PC-9 (cell line): Measurements from ENCODE around the gene SSBP4. TPM values are rescaled to one million over a fixed set of nuclear protein-coding genes. Genes with fewer than 3 reads are reported as not detected.
A peak's percentile ranks its signal among the peaks of the same experiment; 100 is the strongest.

Experiments used
- BruUV-seq: library from RNA; stranded (reverse); fragments of 400-500 nt; replicated peaks from 2 replicates; lab custom pipeline; 2021; lab: Mats Ljungman, UMichigan
- CTCF ChIA-PET: fragments of 300-600 bp; sonication (Branson Sonifier 250); formaldehyde crosslinking; loops from one replicate; lab custom pipeline; 2022; ENCODE audit warnings: antibody characterized with exemption; lab: Charles Lee
- POLR2A ChIA-PET: fragments of 300-600 bp; sonication (Branson Sonifier 250); formaldehyde crosslinking; loops from one replicate; lab custom pipeline; 2022; ENCODE audit warnings: antibody characterized with exemption; ENCODE audit not compliant: unreplicated experiment; lab: Charles Lee
- DNase-seq, 2 experiments: peaks; one replicate each; pipeline versions ENCODE4 v3.0.0 to v3.0.0-alpha.2; 2015 to 2022; ENCODE audit warnings: mixed read lengths in 1 of 2
- H2AFZ ChIP-seq: fragments of 200-600 bp; sonication (generic); 2 replicates; pipeline ENCODE4 v1.8.1; 2017; ENCODE audit warnings: antibody characterized with exemption
- H3F3A ChIP-seq: fragments of 200-600 bp; sonication (generic); 2 replicates; pipeline ENCODE4 v1.8.1; 2017; ENCODE audit warnings: antibody characterized with exemption, mild to moderate bottlenecking, low read depth; ENCODE audit not compliant: insufficient read depth
- H3K27ac ChIP-seq: fragments of 200-600 bp; sonication (generic); 2 replicates; pipeline ENCODE4 v1.6.1; 2016; ENCODE audit warnings: mixed run types
- H3K27me3 ChIP-seq: fragments of 200-600 bp; sonication (generic); 2 replicates; pipeline ENCODE4 v1.6.1; 2016; ENCODE audit warnings: low read depth, mixed run types; ENCODE audit not compliant: insufficient read depth
- H3K36me3 ChIP-seq: fragments of 200-600 bp; sonication (generic); 2 replicates; pipeline ENCODE4 v1.6.1; 2016; ENCODE audit warnings: low read depth, mixed run types
- H3K4me1 ChIP-seq: fragments of 200-600 bp; sonication (generic); replicated peaks from 2 replicates; pipeline ENCODE4 v1.6.1; 2016; ENCODE audit warnings: mixed run types; ENCODE audit not compliant: insufficient read depth
- H3K4me2 ChIP-seq: fragments of 200-600 bp; sonication (generic); 2 replicates; pipeline ENCODE4 v1.6.1; 2017; ENCODE audit warnings: mixed run types
- H3K4me3 ChIP-seq: fragments of 200-600 bp; sonication (generic); 2 replicates; pipeline ENCODE4 v1.6.1; 2016; ENCODE audit warnings: mixed run types
- H3K79me2 ChIP-seq: fragments of 200-600 bp; sonication (generic); 2 replicates; pipeline ENCODE4 v1.6.1; 2017; ENCODE audit warnings: low read depth, mixed run types
- H3K9me2 ChIP-seq: fragments of 200-600 bp; sonication (generic); 2 replicates; pipeline ENCODE4 v1.8.1; 2017; ENCODE audit warnings: mild to moderate bottlenecking; ENCODE audit not compliant: insufficient read depth
- H3K9me3 ChIP-seq: fragments of 200-600 bp; sonication (generic); 2 replicates; pipeline ENCODE4 v1.8.1; 2016; ENCODE audit warnings: low read depth; ENCODE audit not compliant: insufficient read depth
- H4K20me1 ChIP-seq: fragments of 200-600 bp; sonication (generic); 2 replicates; pipeline ENCODE4 v1.8.1; 2017; ENCODE audit not compliant: insufficient read depth
- EZH2 ChIP-seq: fragments of 200-600 bp; sonication (generic); IDR thresholded peaks from 2 replicates; pipeline ENCODE4 v1.8.0; 2017; ENCODE audit warnings: antibody characterized with exemption, low read depth
- intact Hi-C: fragments of 100-400 bp; cut with micrococcal nuclease; formaldehyde crosslinking; loops from one replicate; pipeline ENCODE4 v1.10.0; 2022; ENCODE audit not compliant: unreplicated experiment
- total RNA-seq: library from RNA; stranded (reverse); gene quantifications from 2 replicates; pipeline ENCODE4 v1.2.3, GENCODE V29; 2021
- TF ChIP-seq, protein P1 (sequence below): fragments of 200-600 bp; sonication (generic); conservative IDR thresholded peaks from 2 replicates; pipeline ENCODE4 v1.6.1; 2017; ENCODE audit warnings: mixed run types, antibody characterized with exemption, mild to moderate bottlenecking, moderate library complexity

The SSBP4 gene
- total RNA-seq, 1 experiment from 2014 or later = 56.6 TPM

- Histone ChIP-seq H2AFZ (no peak overlapping the region), H3K27ac (no peak overlapping the region), H3K79me2 (peaks cover 32% of the 10 kb centered on the region), H3K4me2 (peak overlapping the region; percentile 98), H3F3A (peaks cover 49% of the 10 kb centered on the region), H3K4me3 (peak overlapping the region; percentile 76), H3K9me2 (no peaks in the 10 kb centered on the region), H4K20me1 (peaks cover 28% of the 10 kb centered on the region), H3K9me3 (no peaks in the 10 kb centered on the region), H3K4me1 (peaks cover 55% of the 10 kb centered on the region), H3K36me3 (no peaks in the 10 kb centered on the region), H3K27me3 (no peaks in the 10 kb centered on the region)
- no peak for DNase-seq
- BruUV-seq = no TSS peak
- intact Hi-C loops = loop anchor here (5.0 to 10.0 kb wide), 2 partner anchors 163 to 411 kb away; partner anchors contain the start of gene ARRDC2
- TF ChIP-seq, protein P1, sequence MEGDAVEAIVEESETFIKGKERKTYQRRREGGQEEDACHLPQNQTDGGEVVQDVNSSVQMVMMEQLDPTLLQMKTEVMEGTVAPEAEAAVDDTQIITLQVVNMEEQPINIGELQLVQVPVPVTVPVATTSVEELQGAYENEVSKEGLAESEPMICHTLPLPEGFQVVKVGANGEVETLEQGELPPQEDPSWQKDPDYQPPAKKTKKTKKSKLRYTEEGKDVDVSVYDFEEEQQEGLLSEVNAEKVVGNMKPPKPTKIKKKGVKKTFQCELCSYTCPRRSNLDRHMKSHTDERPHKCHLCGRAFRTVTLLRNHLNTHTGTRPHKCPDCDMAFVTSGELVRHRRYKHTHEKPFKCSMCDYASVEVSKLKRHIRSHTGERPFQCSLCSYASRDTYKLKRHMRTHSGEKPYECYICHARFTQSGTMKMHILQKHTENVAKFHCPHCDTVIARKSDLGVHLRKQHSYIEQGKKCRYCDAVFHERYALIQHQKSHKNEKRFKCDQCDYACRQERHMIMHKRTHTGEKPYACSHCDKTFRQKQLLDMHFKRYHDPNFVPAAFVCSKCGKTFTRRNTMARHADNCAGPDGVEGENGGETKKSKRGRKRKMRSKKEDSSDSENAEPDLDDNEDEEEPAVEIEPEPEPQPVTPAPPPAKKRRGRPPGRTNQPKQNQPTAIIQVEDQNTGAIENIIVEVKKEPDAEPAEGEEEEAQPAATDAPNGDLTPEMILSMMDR = no peak
- no peak for TF ChIP-seq EZH2
- ChIA-PET POLR2A (interaction anchor here (0.6 to 1.0 kb wide), 2 partner anchors 38 to 194 kb away, joined by 4 to 5 read pairs; no protein-coding TSS in a partner anchor), CTCF (interaction anchor here (0.7 kb wide), 1 partner anchor 272 kb away, joined by 3 read pairs; no protein-coding TSS in a partner anchor)
Measured at GRCh38 chr19:18418029-18418482, 1.1 kb upstream of the SSBP4 start.

DNA sequence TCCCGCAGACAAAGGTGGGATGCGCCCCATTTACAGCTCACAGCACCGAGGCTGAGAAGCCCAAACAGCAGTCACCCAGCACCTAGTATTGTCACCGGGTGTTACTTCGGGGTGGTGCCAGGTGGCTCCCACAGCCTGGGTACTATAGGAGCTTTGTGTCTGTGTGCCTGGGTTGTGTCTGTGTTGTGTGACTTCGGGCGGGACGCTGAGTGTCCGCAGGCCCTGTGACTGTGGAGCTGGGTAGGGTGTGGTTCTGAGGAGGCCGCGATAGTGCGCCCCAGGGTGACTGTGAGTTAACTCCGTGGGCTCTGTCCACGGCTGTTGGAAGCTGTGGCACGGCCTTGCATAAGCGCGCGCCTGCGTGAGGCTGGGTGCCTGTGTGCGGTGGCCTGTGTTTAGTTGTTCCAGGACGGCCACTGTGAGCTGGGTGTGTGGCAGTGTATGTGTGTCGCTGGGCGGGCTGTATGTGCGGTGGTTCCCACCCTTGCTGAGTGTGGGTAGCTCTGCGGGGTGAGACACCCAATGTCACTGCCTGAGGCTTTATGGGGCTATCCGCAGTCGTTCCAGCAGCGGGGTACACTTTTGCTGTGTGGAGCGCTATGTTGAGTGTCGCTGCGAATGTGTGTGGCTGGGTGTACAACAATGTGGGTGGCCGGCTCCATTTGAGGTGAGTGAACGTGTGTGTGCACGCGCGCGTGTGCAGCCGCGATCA is 559 bp upstream of the SSBP4 start:
- Histone ChIP-seq H3K27me3 (no peaks in the 10 kb centered on the region), H3K27ac (no peak overlapping the region), H3K4me2 (peak overlapping the region; percentile 98), H3K36me3 (no peaks in the 10 kb centered on the region), H3F3A (peaks cover 49% of the 10 kb centered on the region), H3K9me3 (no peaks in the 10 kb centered on the region), H3K79me2 (peaks cover 37% of the 10 kb centered on the region), H3K4me3 (peak overlapping the region; percentile 68; the same call in 1 of the 2 replicates), H3K9me2 (no peaks in the 10 kb centered on the region), H3K4me1 (peaks cover 55% of the 10 kb centered on the region), H4K20me1 (peaks cover 33% of the 10 kb centered on the region), H2AFZ (no peak overlapping the region)
- CTCF ChIA-PET = interaction anchor here (0.6 to 0.8 kb wide), 2 partner anchors 53 to 117 kb away, joined by 3 to 6 read pairs; no protein-coding TSS in a partner anchor
- POLR2A ChIA-PET = interaction anchor here (0.5 to 0.6 kb wide), 3 partner anchors 96 to 504 kb away, joined by 3 to 5 read pairs (median 3); partner anchors contain the start of genes JUND and LSM4
- intact Hi-C loops = loop anchor here (5.0 to 10.0 kb wide), 2 partner anchors 164 to 411 kb away; partner anchors contain the start of gene ARRDC2
- TF ChIP-seq EZH2 = no peak
- TF ChIP-seq, protein P1 = no peak
- BruUV-seq = no TSS peak
- no peak for DNase-seq

- DNase-seq = no peak
- ChIA-PET POLR2A (interaction anchor here (0.5 kb wide), 1 partner anchor 549 kb away, joined by 6 read pairs; no protein-coding TSS in a partner anchor), CTCF (interaction anchor here (0.6 to 0.8 kb wide), 4 partner anchors 40 to 253 kb away, joined by 3 to 8 read pairs (median 4); partner anchors contain the start of gene RAB3A)
- Histone ChIP-seq H3K4me2 (peak overlapping the region; percentile 76), H3K4me1 (peaks cover 46% of the 10 kb centered on the region), H3K9me2 (no peaks in the 10 kb centered on the region), H3K36me3 (no peaks in the 10 kb centered on the region), H4K20me1 (peaks cover 45% of the 10 kb centered on the region), H2AFZ (peak overlapping the region; percentile 77; the same call in 1 of the 2 replicates), H3K79me2 (peaks cover 44% of the 10 kb centered on the region), H3F3A (peaks cover 38% of the 10 kb centered on the region), H3K27ac (no peak overlapping the region), H3K4me3 (peak overlapping the region; percentile 68), H3K27me3 (no peaks in the 10 kb centered on the region), H3K9me3 (no peaks in the 10 kb centered on the region)
- TF ChIP-seq EZH2 = no peak
- TF ChIP-seq, protein P1 = no peak
- BruUV-seq = no TSS peak
- intact Hi-C loops = loop anchor here (5.0 to 10.0 kb wide), 2 partner anchors 165 to 413 kb away; partner anchors contain the start of gene ARRDC2
Measured at GRCh38 chr19:18419699-18420460, 682 bp downstream of the SSBP4 start.
